Thoracic aorta (tissue), 2 donors: Measurements from ENCODE around the gene RXRG. TPM values are rescaled to one million over a fixed set of nuclear protein-coding genes. Genes with fewer than 3 reads are reported as not detected.
A peak's percentile ranks its signal among the peaks of the same experiment; 100 is the strongest.

Source experiments
- ATAC-seq: fragments of 150-250 bp; one replicate; pipeline ENCODE4 v1.8.0; 2017; ENCODE audit warnings: low read depth; ENCODE audit not compliant: insufficient number of reproducible peaks, low FRiP score
- DNase-seq: peaks from one replicate; pipeline ENCODE4 v3.0.0-alpha.2; 2020; ENCODE audit warnings: low spot score
- H3K27ac ChIP-seq, 2 donors: fragments of 200-600 bp; sonication (generic); 1 replicate in 1 of 2; 2 replicates in 1 of 2; pipeline ENCODE4 v1.5.1; 2016; ENCODE audit warnings: mild to moderate bottlenecking in 2 of 2, moderate library complexity in 2 of 2
- H3K27me3 ChIP-seq: fragments of 200-600 bp; sonication (generic); replicated peaks from 2 replicates; pipeline ENCODE4 v1.6.0; 2016; ENCODE audit warnings: mild to moderate bottlenecking; ENCODE audit not compliant: insufficient read depth
- H3K36me3 ChIP-seq: fragments of 200-600 bp; sonication (generic); one replicate; pipeline ENCODE4 v1.5.1; 2016
- H3K4me1 ChIP-seq, 2 donors: fragments of 200-600 bp; sonication (generic); 1 replicate in 1 of 2; 2 replicates in 1 of 2; pipeline versions ENCODE4 v1.5.1 to v1.6.0; 2016; ENCODE audit warnings: low read depth in 2 of 2, mild to moderate bottlenecking in 1 of 2; ENCODE audit not compliant: control insufficient read depth in 1 of 2
- H3K4me3 ChIP-seq: fragments of 200-600 bp; sonication (generic); 2 replicates; pipeline ENCODE4 v1.5.1; 2016; ENCODE audit warnings: mild to moderate bottlenecking
- H3K9me3 ChIP-seq: fragments of 200-600 bp; sonication (generic); 2 replicates; pipeline ENCODE4 v1.5.1; 2016
- total RNA-seq, 2 donors: library from RNA; depleted of rRNA; stranded (reverse); fragments of >200 nt; gene quantifications; one replicate each; pipeline versions ENCODE4 v1.1.0 to v1.2.3, GENCODE V29; 2016
- TF ChIP-seq, protein P1 (sequence below): fragments of 200-600 bp; sonication (generic); IDR thresholded peaks from one replicate; pipeline ENCODE4 v1.5.1; 2019; ENCODE audit warnings: antibody characterized with exemption

RXRG gene
- 1 to 10 TPM in 1 of 2 donors, not detected in 1; 2.8 TPM for total RNA-seq

DNA sequence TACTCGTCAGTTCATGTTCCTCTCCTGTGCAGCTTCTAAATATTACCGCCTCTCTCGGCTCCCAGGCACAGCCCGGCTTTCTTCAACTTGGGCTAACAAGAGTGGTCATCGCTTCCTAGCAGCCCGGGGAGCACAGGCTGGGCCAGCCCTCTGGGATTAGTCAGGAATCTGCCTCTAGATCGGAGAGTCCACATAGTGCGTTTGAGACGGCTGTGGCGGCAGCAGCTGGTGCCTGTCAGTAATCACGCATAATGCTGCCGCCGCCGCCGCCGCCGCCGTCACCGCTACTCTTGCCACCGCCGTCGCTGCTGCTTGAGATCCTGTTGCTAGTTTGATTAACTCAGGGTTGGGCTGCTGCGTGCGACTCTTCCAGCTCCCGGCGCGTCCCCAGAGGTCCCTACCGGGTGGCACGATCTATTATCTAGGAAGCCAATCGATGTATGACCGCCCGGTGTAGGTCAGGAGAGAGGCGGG, at the start of gene RXRG:
Gene RXRG, minus strand, starts transcription at position 230 of the 474 bp plus-strand sequence. CDS start 233 bp downstream, outside the sequence.
- H3K27me3 ChIP-seq = no peaks in the 10 kb centered on the region
- H3K4me3 ChIP-seq = peak within 1 kb of the TSS; percentile 47
- TF ChIP-seq, protein P1, sequence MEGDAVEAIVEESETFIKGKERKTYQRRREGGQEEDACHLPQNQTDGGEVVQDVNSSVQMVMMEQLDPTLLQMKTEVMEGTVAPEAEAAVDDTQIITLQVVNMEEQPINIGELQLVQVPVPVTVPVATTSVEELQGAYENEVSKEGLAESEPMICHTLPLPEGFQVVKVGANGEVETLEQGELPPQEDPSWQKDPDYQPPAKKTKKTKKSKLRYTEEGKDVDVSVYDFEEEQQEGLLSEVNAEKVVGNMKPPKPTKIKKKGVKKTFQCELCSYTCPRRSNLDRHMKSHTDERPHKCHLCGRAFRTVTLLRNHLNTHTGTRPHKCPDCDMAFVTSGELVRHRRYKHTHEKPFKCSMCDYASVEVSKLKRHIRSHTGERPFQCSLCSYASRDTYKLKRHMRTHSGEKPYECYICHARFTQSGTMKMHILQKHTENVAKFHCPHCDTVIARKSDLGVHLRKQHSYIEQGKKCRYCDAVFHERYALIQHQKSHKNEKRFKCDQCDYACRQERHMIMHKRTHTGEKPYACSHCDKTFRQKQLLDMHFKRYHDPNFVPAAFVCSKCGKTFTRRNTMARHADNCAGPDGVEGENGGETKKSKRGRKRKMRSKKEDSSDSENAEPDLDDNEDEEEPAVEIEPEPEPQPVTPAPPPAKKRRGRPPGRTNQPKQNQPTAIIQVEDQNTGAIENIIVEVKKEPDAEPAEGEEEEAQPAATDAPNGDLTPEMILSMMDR = no peak
- no peak for DNase-seq
- no peaks in the 10 kb centered on the region for H3K36me3 ChIP-seq
- H3K4me1 ChIP-seq = peaks cover 8 to 20% of the 10 kb centered on the region in 2 donors
- no peak for ATAC-seq
- H3K9me3 ChIP-seq = no peaks in the 10 kb centered on the region
- no peak within 1 kb of the TSS for H3K27ac ChIP-seq

DNA sequence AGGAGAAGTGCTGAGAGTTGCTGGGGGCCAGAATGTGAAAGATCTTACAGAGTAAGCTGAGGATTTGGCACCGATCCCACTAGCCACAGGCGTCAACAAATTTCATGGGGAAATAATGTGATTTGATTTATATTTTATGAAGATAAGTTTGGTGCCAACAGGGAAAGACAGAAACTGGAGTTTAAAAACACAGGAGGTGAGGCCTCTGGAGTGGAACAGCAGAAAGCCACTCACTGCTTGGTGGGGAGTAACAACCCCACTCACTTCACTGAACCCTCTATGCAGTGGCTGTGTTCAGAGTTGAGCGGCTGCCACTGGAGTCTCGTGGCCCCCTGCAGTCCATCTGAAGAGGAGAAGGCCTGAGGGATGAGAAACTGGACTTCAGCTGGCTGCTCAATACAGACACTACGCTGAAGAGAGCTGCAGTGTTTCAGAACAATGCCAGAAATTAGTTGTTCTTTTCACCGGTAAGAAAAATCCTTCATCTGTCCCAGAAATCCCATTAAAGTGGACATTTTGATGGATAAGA, 48.0 kb upstream of the RXRG start:
- Histone ChIP-seq H3K4me1 (no peaks in the 10 kb centered on the region), H3K9me3 (no peaks in the 10 kb centered on the region), H3K27ac (no peak overlapping the region), H3K4me3 (no peak overlapping the region), H3K27me3 (no peaks in the 10 kb centered on the region), H3K36me3 (no peaks in the 10 kb centered on the region)
- TF ChIP-seq, protein P1 = no peak
- ATAC-seq (no peak), DNase-seq (no peak)

DNA sequence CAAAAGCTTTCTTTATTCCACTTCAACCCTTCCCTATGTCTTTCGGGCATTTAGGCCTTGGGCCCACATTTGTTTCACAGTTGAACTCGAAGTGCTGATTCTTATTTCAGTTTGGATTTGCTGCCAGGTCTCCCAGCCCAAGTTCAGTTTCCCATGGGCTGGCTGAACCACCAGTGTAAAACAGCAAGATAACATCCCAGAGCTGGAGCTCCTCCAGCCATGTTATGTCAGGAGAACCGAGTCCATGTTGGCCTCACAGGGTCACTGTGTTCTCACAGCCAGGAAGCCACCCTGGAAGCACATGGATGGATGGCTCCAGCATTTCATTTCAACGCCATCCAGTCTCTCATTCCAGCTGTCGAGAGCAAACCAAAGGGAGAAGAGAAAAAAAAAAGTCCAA, 45.2 kb upstream of the RXRG start:
- no peaks in the 10 kb centered on the region for H3K9me3 ChIP-seq
- H3K27ac ChIP-seq = no peak overlapping the region
- no peak for DNase-seq
- H3K4me3 ChIP-seq = no peak overlapping the region
- H3K36me3 ChIP-seq = no peaks in the 10 kb centered on the region
- no peaks in the 10 kb centered on the region for H3K4me1 ChIP-seq
- H3K27me3 ChIP-seq = no peaks in the 10 kb centered on the region
- no peak for ATAC-seq
- TF ChIP-seq, protein P1 = no peak

DNA sequence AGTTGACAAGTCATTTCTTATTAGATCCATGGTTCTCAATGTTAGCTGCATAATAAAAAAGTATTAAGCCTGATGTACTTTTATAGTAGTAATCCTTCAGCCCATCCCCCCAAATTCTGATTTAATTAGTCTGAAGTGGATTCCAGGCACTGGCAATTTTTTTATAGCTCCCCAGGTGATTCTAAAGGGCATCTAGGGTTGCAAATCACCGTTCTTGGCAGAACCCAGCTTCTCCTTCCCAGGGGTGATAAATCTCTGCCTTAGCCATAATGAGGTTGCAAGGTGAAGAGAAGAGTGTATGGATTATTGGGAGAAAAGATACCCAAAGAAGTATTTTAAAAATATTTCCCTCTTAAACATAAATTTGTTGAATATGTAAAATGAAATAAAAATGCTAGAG, 43.0 kb upstream of the RXRG start:
- Histone ChIP-seq H3K4me3 (no peak overlapping the region), H3K36me3 (no peaks in the 10 kb centered on the region), H3K27me3 (no peaks in the 10 kb centered on the region), H3K9me3 (no peaks in the 10 kb centered on the region), H3K4me1 (no peaks in the 10 kb centered on the region), H3K27ac (no peak overlapping the region)
- DNase-seq (no peak), ATAC-seq (no peak)
- TF ChIP-seq, protein P1 = no peak

DNA sequence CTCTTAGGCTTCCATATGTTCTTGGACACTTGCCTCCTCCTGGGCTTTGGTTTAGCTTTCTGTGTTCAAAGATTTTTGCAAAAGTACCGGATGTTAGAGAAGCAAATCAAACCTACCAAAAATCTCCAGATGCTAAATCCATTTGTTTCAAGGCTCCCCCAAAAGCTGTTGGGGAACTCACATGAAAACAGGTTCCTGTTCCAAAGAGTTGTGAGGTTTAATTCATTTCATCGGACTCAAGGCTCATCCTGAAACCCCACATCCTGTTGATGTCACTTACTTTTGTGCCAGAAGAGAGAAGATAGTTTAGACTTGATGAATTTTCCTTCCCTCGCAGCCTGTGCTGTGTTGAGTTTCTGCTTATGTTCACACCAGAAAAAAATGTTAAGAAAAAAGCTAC, 41.7 kb upstream of the RXRG start:
- no peak overlapping the region for H3K4me3 ChIP-seq
- DNase-seq (no peak), ATAC-seq (no peak)
- TF ChIP-seq, protein P1 = no peak
- H3K27ac ChIP-seq = no peak overlapping the region
- H3K9me3 ChIP-seq = no peaks in the 10 kb centered on the region
- H3K27me3 ChIP-seq = no peaks in the 10 kb centered on the region
- H3K36me3 ChIP-seq = no peaks in the 10 kb centered on the region
- no peaks in the 10 kb centered on the region for H3K4me1 ChIP-seq
